Nephron (organoid): ENCODE measurements around the gene C19orf25.
A peak's percentile ranks its signal among the peaks of the same experiment; 100 is the strongest.

Source experiments
- H3K27ac Mint-ChIP-seq, 3 experiments: 2 replicates each; pipeline ENCODE4 v1.8.0; 2020; ENCODE audit warnings: mixed read lengths in 3 of 3, mild to moderate bottlenecking in 2 of 3, moderate library complexity in 1 of 3
- H3K27me3 Mint-ChIP-seq: 2 replicates; pipeline ENCODE4 v1.8.0; 2021; ENCODE audit warnings: low read depth, mild to moderate bottlenecking, moderate library complexity, mixed read lengths
- H3K36me3 Mint-ChIP-seq: 2 replicates; pipeline ENCODE4 v1.8.0; 2020; ENCODE audit warnings: low read depth, mixed read lengths
- H3K4me1 Mint-ChIP-seq: 2 replicates; pipeline ENCODE4 v1.8.0; 2020; ENCODE audit warnings: mixed read lengths
- H3K4me3 Mint-ChIP-seq, 3 experiments: 2 replicates each; pipeline ENCODE4 v1.8.0; 2020; ENCODE audit warnings: mild to moderate bottlenecking in 3 of 3, mixed read lengths in 3 of 3, moderate library complexity in 2 of 3
- H3K9me3 Mint-ChIP-seq: 2 replicates; pipeline ENCODE4 v1.8.0; 2020; ENCODE audit warnings: mixed read lengths
- CTCF ChIP-seq, 3 experiments: fragments of 200-600 bp; sonication (generic); IDR thresholded peaks; one replicate each; pipeline ENCODE4 v1.5.0; 2021; ENCODE audit warnings: antibody characterized with exemption in 3 of 3; ENCODE audit not compliant: unreplicated experiment in 3 of 3

The C19orf25 gene

GRCh38 chr19:1478934-1479707 is at the start of gene C19orf25:
TSS of gene C19orf25 (minus strand) at chr19:1479215. CDS start at chr19:1478903, 312 bp downstream.
- Mint-ChIP-seq H3K27ac (peak within 1 kb of the TSS; percentile 91 to 95 (median 94)), H3K4me1 (peaks cover 6% of the 10 kb centered on the region), H3K36me3 (no peaks in the 10 kb centered on the region), H3K27me3 (peaks cover 15% of the 10 kb centered on the region), H3K9me3 (no peaks in the 10 kb centered on the region), H3K4me3 (peak within 1 kb of the TSS; percentile 93 to 99 (median 98))
- no peak for TF ChIP-seq CTCF (IDR thresholded peaks at IDR 0.05; ENCODE audit: unreplicated experiment in 3 of 3)

- Mint-ChIP-seq H3K36me3 (no peaks in the 10 kb centered on the region), H3K4me3 (no peak overlapping the region), H3K27me3 (peaks cover 59% of the 10 kb centered on the region), H3K9me3 (no peaks in the 10 kb centered on the region), H3K27ac (no peak overlapping the region), H3K4me1 (peaks cover 8% of the 10 kb centered on the region)
- TF ChIP-seq CTCF (IDR thresholded peaks at IDR 0.05; ENCODE audit: unreplicated experiment in 3 of 3): no peak
These were observed 48.8 kb upstream of the C19orf25 start for GRCh38 chr19:1527650-1528309.

GRCh38 chr19:1526979-1527649 is 48.1 kb upstream of the C19orf25 start:
- Mint-ChIP-seq H3K36me3 (no peaks in the 10 kb centered on the region), H3K27ac (no peak overlapping the region)
- TF ChIP-seq CTCF (IDR thresholded peaks at IDR 0.05; ENCODE audit: unreplicated experiment in 3 of 3): no peak

GRCh38 chr19:1526066-1526778 is 47.2 kb upstream of the C19orf25 start:
- no peaks in the 10 kb centered on the region for H3K9me3 Mint-ChIP-seq
- no peaks in the 10 kb centered on the region for H3K36me3 Mint-ChIP-seq
- no peak for TF ChIP-seq CTCF (IDR thresholded peaks at IDR 0.05; ENCODE audit: unreplicated experiment in 3 of 3)
- peaks cover 56% of the 10 kb centered on the region for H3K27me3 Mint-ChIP-seq
- H3K4me3 Mint-ChIP-seq: peak overlapping the region in 2 of 3 experiments; percentile 57 to 62
- peaks cover 12% of the 10 kb centered on the region for H3K4me1 Mint-ChIP-seq
- H3K27ac Mint-ChIP-seq: no peak overlapping the region

More at GRCh38 chr19:1526979-1527649, 48.1 kb upstream of the C19orf25 start:
- Mint-ChIP-seq H3K4me3 (no peak overlapping the region), H3K9me3 (no peaks in the 10 kb centered on the region), H3K27me3 (peaks cover 59% of the 10 kb centered on the region), H3K4me1 (peaks cover 9% of the 10 kb centered on the region)

GRCh38 chr19:1525343-1525742 is 46.3 kb upstream of the C19orf25 start:
- H3K27ac Mint-ChIP-seq: no peak overlapping the region
- peaks cover 12% of the 10 kb centered on the region for H3K4me1 Mint-ChIP-seq
- H3K27me3 Mint-ChIP-seq: peaks cover 56% of the 10 kb centered on the region
- H3K4me3 Mint-ChIP-seq: no peak overlapping the region
- no peaks in the 10 kb centered on the region for H3K36me3 Mint-ChIP-seq
- H3K9me3 Mint-ChIP-seq: no peaks in the 10 kb centered on the region
- TF ChIP-seq CTCF (IDR thresholded peaks at IDR 0.05; ENCODE audit: unreplicated experiment in 3 of 3): no peak
